HL-60 (cell line): ENCODE results near the gene KCMF1.

ENCODE experiments used
- POLR2AphosphoS5 ChIP-seq: IDR thresholded peaks from 2 replicates; pipeline ENCODE4 v1.6.1; 2012; ENCODE audit warnings: low read depth
- SPI1 ChIP-seq: IDR thresholded peaks from 2 replicates; pipeline ENCODE4 v1.6.1; 2012; ENCODE audit warnings: low read depth, mild to moderate bottlenecking, borderline replicate concordance
- TF ChIP-seq, protein P1 (sequence below): IDR thresholded peaks from one replicate; pipeline ENCODE4 v1.5.1; 2011; ENCODE audit warnings: low read length, control low read depth, inconsistent platforms; ENCODE audit not compliant: insufficient read depth
- TF ChIP-seq, protein P2 (sequence below): IDR thresholded peaks from 2 replicates; pipeline ENCODE4 v1.6.1; 2012; ENCODE audit warnings: low read depth; ENCODE audit not compliant: insufficient replicate concordance

DNA sequence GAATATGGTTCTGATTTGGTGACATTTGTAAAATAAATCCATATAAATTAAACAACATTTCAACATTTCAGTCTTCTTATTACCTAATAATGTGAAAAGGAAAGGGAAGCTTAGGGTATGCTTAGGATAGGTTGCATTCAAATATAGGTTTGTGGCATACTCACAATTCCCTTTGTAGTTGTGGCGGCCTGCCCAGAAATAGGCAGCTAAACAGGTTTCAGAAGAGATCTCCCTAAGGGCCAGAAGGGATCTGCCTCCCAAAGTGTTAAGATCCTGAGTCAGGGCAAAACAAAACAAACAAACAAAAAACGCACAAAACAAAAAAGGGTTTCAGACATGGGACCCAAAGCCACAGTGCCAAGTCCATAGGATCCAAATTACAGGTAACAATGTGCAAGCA is 120.9 kb downstream of the KCMF1 start:
- TF ChIP-seq, protein P1, sequence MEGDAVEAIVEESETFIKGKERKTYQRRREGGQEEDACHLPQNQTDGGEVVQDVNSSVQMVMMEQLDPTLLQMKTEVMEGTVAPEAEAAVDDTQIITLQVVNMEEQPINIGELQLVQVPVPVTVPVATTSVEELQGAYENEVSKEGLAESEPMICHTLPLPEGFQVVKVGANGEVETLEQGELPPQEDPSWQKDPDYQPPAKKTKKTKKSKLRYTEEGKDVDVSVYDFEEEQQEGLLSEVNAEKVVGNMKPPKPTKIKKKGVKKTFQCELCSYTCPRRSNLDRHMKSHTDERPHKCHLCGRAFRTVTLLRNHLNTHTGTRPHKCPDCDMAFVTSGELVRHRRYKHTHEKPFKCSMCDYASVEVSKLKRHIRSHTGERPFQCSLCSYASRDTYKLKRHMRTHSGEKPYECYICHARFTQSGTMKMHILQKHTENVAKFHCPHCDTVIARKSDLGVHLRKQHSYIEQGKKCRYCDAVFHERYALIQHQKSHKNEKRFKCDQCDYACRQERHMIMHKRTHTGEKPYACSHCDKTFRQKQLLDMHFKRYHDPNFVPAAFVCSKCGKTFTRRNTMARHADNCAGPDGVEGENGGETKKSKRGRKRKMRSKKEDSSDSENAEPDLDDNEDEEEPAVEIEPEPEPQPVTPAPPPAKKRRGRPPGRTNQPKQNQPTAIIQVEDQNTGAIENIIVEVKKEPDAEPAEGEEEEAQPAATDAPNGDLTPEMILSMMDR, result no peak
- TF ChIP-seq SPI1 (no peak), POLR2AphosphoS5 (no peak)
- TF ChIP-seq, protein P2, sequence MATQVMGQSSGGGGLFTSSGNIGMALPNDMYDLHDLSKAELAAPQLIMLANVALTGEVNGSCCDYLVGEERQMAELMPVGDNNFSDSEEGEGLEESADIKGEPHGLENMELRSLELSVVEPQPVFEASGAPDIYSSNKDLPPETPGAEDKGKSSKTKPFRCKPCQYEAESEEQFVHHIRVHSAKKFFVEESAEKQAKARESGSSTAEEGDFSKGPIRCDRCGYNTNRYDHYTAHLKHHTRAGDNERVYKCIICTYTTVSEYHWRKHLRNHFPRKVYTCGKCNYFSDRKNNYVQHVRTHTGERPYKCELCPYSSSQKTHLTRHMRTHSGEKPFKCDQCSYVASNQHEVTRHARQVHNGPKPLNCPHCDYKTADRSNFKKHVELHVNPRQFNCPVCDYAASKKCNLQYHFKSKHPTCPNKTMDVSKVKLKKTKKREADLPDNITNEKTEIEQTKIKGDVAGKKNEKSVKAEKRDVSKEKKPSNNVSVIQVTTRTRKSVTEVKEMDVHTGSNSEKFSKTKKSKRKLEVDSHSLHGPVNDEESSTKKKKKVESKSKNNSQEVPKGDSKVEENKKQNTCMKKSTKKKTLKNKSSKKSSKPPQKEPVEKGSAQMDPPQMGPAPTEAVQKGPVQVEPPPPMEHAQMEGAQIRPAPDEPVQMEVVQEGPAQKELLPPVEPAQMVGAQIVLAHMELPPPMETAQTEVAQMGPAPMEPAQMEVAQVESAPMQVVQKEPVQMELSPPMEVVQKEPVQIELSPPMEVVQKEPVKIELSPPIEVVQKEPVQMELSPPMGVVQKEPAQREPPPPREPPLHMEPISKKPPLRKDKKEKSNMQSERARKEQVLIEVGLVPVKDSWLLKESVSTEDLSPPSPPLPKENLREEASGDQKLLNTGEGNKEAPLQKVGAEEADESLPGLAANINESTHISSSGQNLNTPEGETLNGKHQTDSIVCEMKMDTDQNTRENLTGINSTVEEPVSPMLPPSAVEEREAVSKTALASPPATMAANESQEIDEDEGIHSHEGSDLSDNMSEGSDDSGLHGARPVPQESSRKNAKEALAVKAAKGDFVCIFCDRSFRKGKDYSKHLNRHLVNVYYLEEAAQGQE, result no peak
